GM08714 (cell line): ENCODE results near the gene ADAM12.

ENCODE experiments used
- H3K4me3 ChIP-seq: fragments of 200-500 bp; sonication (Bioruptor generic); 2 replicates; pipeline ENCODE4 v1.5.1; 2014; ENCODE audit warnings: mild to moderate bottlenecking, low read length, inconsistent platforms
- ZNF274 ChIP-seq: IDR thresholded peaks from 2 replicates; pipeline ENCODE4 v1.6.1; 2012; ENCODE audit warnings: mild to moderate bottlenecking, low read depth, low read length

The ADAM12 gene

GRCh38 chr10:125999694-126000093 lies 388.6 kb downstream of the ADAM12 start:
- no peak overlapping the region for H3K4me3 ChIP-seq
- TF ChIP-seq ZNF274: no peak

GRCh38 chr10:125997586-125997985 lies 390.7 kb downstream of the ADAM12 start:
- no peak overlapping the region for H3K4me3 ChIP-seq
- TF ChIP-seq ZNF274: no peak

GRCh38 chr10:125995726-125996304 lies 392.5 kb downstream of the ADAM12 start:
- no peak for TF ChIP-seq ZNF274
- H3K4me3 ChIP-seq: no peak overlapping the region

GRCh38 chr10:125994601-125995000 lies 393.7 kb downstream of the ADAM12 start:
- no peak overlapping the region for H3K4me3 ChIP-seq
- no peak for TF ChIP-seq ZNF274

GRCh38 chr10:125992254-125992653 lies 396.0 kb downstream of the ADAM12 start:
- TF ChIP-seq ZNF274: no peak
- H3K4me3 ChIP-seq: no peak overlapping the region

- TF ChIP-seq ZNF274: no peak
- no peak overlapping the region for H3K4me3 ChIP-seq
Measured at GRCh38 chr10:125991392-125991791, 396.9 kb downstream of the ADAM12 start.

GRCh38 chr10:125990974-125991373 lies 397.3 kb downstream of the ADAM12 start:
- TF ChIP-seq ZNF274: no peak
- H3K4me3 ChIP-seq: no peak overlapping the region

GRCh38 chr10:125989791-125990190 lies 398.5 kb downstream of the ADAM12 start:
- TF ChIP-seq ZNF274: no peak

GRCh38 chr10:125985557-125986240 lies 402.6 kb downstream of the ADAM12 start:
- no peak for TF ChIP-seq ZNF274
- H3K4me3 ChIP-seq: no peak overlapping the region

More at GRCh38 chr10:125989791-125990190, 398.5 kb downstream of the ADAM12 start:
- H3K4me3 ChIP-seq: no peak overlapping the region

GRCh38 chr10:125984865-125985495 lies 403.3 kb downstream of the ADAM12 start:
- TF ChIP-seq ZNF274: no peak
- no peak overlapping the region for H3K4me3 ChIP-seq

- no peak overlapping the region for H3K4me3 ChIP-seq
- no peak for TF ChIP-seq ZNF274
Measured at GRCh38 chr10:125984346-125984745, 403.9 kb downstream of the ADAM12 start.

GRCh38 chr10:125983656-125984055 lies 404.6 kb downstream of the ADAM12 start:
- TF ChIP-seq ZNF274: no peak
- no peak overlapping the region for H3K4me3 ChIP-seq

GRCh38 chr10:125983161-125983560 lies 405.1 kb downstream of the ADAM12 start:
- H3K4me3 ChIP-seq: no peak overlapping the region
- no peak for TF ChIP-seq ZNF274

GRCh38 chr10:125982260-125982948 lies 405.9 kb downstream of the ADAM12 start:
- no peak overlapping the region for H3K4me3 ChIP-seq
- no peak for TF ChIP-seq ZNF274

GRCh38 chr10:125980521-125981035 lies 407.7 kb downstream of the ADAM12 start:
- TF ChIP-seq ZNF274: no peak
- H3K4me3 ChIP-seq: no peak overlapping the region
